Measurements from ENCODE around the gene ZNF500. TPM values are rescaled to one million over a fixed set of nuclear protein-coding genes. Genes with fewer than 3 reads are reported as not detected.

Gene ZNF500
- total and polyA plus RNA-seq, 2 donors (not counting 1 experiment from before 2014, with no cell fraction given) = 12.0 to 26.5 TPM

GRCh38 chr16:4734063-4734729 is 32.8 kb downstream of the ZNF500 start, which contains the start of the genes ANKS3 and DNAAF8:
Gene ANKS3, minus strand, starts transcription at chr16:4734271. Its CDS starts 4,122 bp downstream, at chr16:4730149.
Gene DNAAF8, plus strand, starts transcription at chr16:4734537. Its CDS starts 1,978 bp downstream, at chr16:4736515.
- POLR2A ChIA-PET = interaction anchor here (0.5 to 3.0 kb wide), 11 partner anchors 18 to 1823 kb away, joined by 3 to 20 read pairs (median 4); partner anchors contain the start of genes NAGPA, NUDT16L1, ROGDI and ZNF500
- ATAC-seq (ENCODE audit: low read depth) (peak; percentile 80), DNase-seq (peak; percentile 89)
- H3K9me3 Mint-ChIP-seq (ENCODE audit: insufficient read depth) = no peaks in the 10 kb centered on the region
- peak within 1 kb of the TSS; percentile 79 to 98 (median 91) for H3K4me3 ChIP-seq (ENCODE audit: control extremely low read depth in 1 of 5, extremely low read depth in 1 of 5, insufficient read depth in 1 of 5, low read depth in 2 of 5, low read length in 4 of 5)
- TF ChIP-seq EZH2 (IDR thresholded peaks at IDR 0.05; ENCODE audit: borderline replicate concordance, insufficient read depth, low read depth, low read length, poor library complexity, severe bottlenecking) = no peak
- no peak for TF ChIP-seq CTCF (IDR thresholded peaks at IDR 0.05)
- intact Hi-C loops (cut with micrococcal nuclease) = loop anchor here (1.0 to 2.0 kb wide), 6 partner anchors 33 to 461 kb away; partner anchors contain the start of genes MGRN1, ROGDI, TFAP4 and ZNF500
- H3K4me2 ChIP-seq (replicated peaks; ENCODE audit: low read depth, low read length, poor library complexity, severe bottlenecking) = peak within 1 kb of the TSS; percentile 100
- H3K4me1 ChIP-seq (ENCODE audit: control insufficient read depth in 2 of 2, insufficient read depth in 2 of 2, low read length in 2 of 2) = peaks cover 10 to 13% of the 10 kb centered on the region in 2 donors
- peak within 1 kb of the TSS; percentile 90 for H3K4me3 Mint-ChIP-seq
- peaks cover 28% of the 10 kb centered on the region for H3K79me2 ChIP-seq (ENCODE audit: control insufficient read depth, insufficient read depth, low read length)
- H3K9ac ChIP-seq (ENCODE audit: low read length) = peak within 1 kb of the TSS; percentile 89
- CTCF ChIA-PET = interaction anchor here (1.0 to 1.6 kb wide), 8 partner anchors 32 to 364 kb away, joined by 3 to 13 read pairs (median 4); partner anchors contain the start of genes EEF2KMT, MGRN1, ROGDI and UBALD1
- H3K27me3 ChIP-seq (replicated peaks in 1 of 4; ENCODE audit: control extremely low read depth in 1 of 4, control insufficient read depth in 3 of 4, insufficient read depth in 4 of 4, low read length in 3 of 4) = no peaks in the 10 kb centered on the region
- peak within 1 kb of the TSS; percentile 89 for H3K27ac Mint-ChIP-seq
- no peaks in the 10 kb centered on the region for H3K9me3 ChIP-seq (ENCODE audit: control extremely low read depth in 1 of 3, control insufficient read depth in 2 of 3, insufficient read depth in 1 of 3, low read length in 2 of 3)
- peaks cover 17% of the 10 kb centered on the region for H3K4me1 Mint-ChIP-seq
- peak within 1 kb of the TSS; percentile 35 to 89 for H3K27ac ChIP-seq (ENCODE audit: low read length in 2 of 2)
- under 1% methylated on average over 69 of the region's 70 CpGs for WGBS (ENCODE audit: insufficient coverage)
- H4K20me1 ChIP-seq (ENCODE audit: control insufficient read depth, insufficient read depth, low read length, poor library complexity, severe bottlenecking) = no peaks in the 10 kb centered on the region
- no peaks in the 10 kb centered on the region for H3K27me3 Mint-ChIP-seq
- H2AFZ ChIP-seq (ENCODE audit: insufficient read depth, low read depth, low read length, poor library complexity, severe bottlenecking) = peak within 1 kb of the TSS; percentile 94
- H3K36me3 ChIP-seq (replicated peaks in 1 of 2; ENCODE audit: control extremely low read depth in 1 of 2, control insufficient read depth in 1 of 2, extremely low read depth in 1 of 2, insufficient read depth in 2 of 2, low read length in 1 of 2) = peaks cover 0 to 8% of the 10 kb centered on the region in 2 experiments

Measured in B cell (primary cell).